Measurements from ENCODE around the gene FRYL. TPM values are rescaled to one million over a fixed set of nuclear protein-coding genes. Genes with fewer than 3 reads are reported as not detected.

FRYL gene
- total and polyA plus RNA-seq, 2 of the 8 experiments (the other 6 are each of a cell fraction or from before 2014, with no cell fraction given), result 8.0 to 36.5 TPM

- Histone ChIP-seq H4K91ac (replicated peaks; ENCODE audit: insufficient read length, low read length) (no peak overlapping the region), H3K4me2 (ENCODE audit: insufficient read depth in 1 of 2, low read depth in 2 of 2, low read length in 2 of 2) (no peak overlapping the region), H2BK15ac (ENCODE audit: low read length) (no peak overlapping the region), H4K5ac (ENCODE audit: insufficient read length, low read depth, low read length) (no peak overlapping the region), H3K4me1 (replicated peaks in 1 of 4; ENCODE audit: control insufficient read depth in 3 of 4, insufficient read depth in 4 of 4, low read length in 3 of 4) (no peaks in the 10 kb centered on the region), H3K9me3 (ENCODE audit: insufficient read depth in 2 of 2, low read depth in 1 of 2, low read length in 1 of 2) (no peaks in the 10 kb centered on the region), H3K23ac (ENCODE audit: insufficient read length) (no peak overlapping the region), H3K18ac (ENCODE audit: extremely low read depth, low read length) (no peak overlapping the region), H3K27ac (ENCODE audit: low read depth, low read length) (no peak overlapping the region), H2BK20ac (ENCODE audit: low read length) (no peak overlapping the region), H2BK120ac (replicated peaks; ENCODE audit: low read depth, low read length) (no peak overlapping the region), H3K14ac (ENCODE audit: insufficient read length) (no peak overlapping the region), H3K4me3 (ENCODE audit: extremely low read depth in 1 of 4, insufficient read depth in 2 of 4, low read depth in 3 of 4, low read length in 4 of 4) (no peak overlapping the region), H2BK12ac (ENCODE audit: low read depth, low read length) (no peak overlapping the region), H3K36me3 (ENCODE audit: control insufficient read depth in 2 of 4, insufficient read depth in 4 of 4, low read length in 3 of 4) (peaks cover 11 to 69% (median 25%) of the 10 kb centered on the region in 4 experiments), H3K27me3 (replicated peaks in 1 of 4; ENCODE audit: control insufficient read depth in 3 of 4, extremely low read depth in 1 of 4, insufficient read depth in 3 of 4, low read length in 3 of 4) (no peaks in the 10 kb centered on the region), H2AFZ (ENCODE audit: low read length) (no peak overlapping the region), H4K20me1 (replicated peaks in 1 of 2; ENCODE audit: control insufficient read depth in 1 of 2, insufficient read depth in 2 of 2, low read length in 2 of 2) (peaks cover 0 to 2% of the 10 kb centered on the region in 2 experiments), H3K79me2 (ENCODE audit: control insufficient read depth in 1 of 2, insufficient read depth in 2 of 2, low read length in 2 of 2) (no peaks in the 10 kb centered on the region), H2BK5ac (ENCODE audit: low read depth, low read length) (no peak overlapping the region), H3K9ac (replicated peaks in 1 of 4; ENCODE audit: extremely low read depth in 1 of 4, low read depth in 3 of 4, low read length in 3 of 4) (no peak overlapping the region), H2AK5ac (ENCODE audit: low read depth, low read length) (no peak overlapping the region), H3K23me2 (ENCODE audit: low read depth, low read length) (no peaks in the 10 kb centered on the region), H3K56ac (replicated peaks; ENCODE audit: insufficient read length, low read depth, low read length) (no peak overlapping the region), H3K79me1 (ENCODE audit: low read depth, low read length) (no peaks in the 10 kb centered on the region; the same call in 1 of the 2 replicates), H3K4ac (replicated peaks; ENCODE audit: insufficient read length, low read depth, low read length) (no peak overlapping the region), H4K8ac (ENCODE audit: extremely low read depth, insufficient read depth, low read length) (no peak overlapping the region)
- 90% methylated on average over 3 of the region's 3 CpGs; no CpG with 5 or more reads in 1 of the 2 experiments for WGBS, 2 experiments (ENCODE audit: extremely low coverage in 1 of 2, insufficient coverage in 1 of 2, insufficient read length in 1 of 2, insufficient replicate concordance in 2 of 2, low coverage in 1 of 2, low lambda C conversion rate in 2 of 2, missing lambda C conversion rate in 1 of 2)
- FAIRE-seq, result no peak
- ChIA-PET POLR2A (ENCODE audit: partially characterized antibody) (no interaction called here), CTCF (ENCODE audit: partially characterized antibody) (interaction anchor here (1.5 kb wide), 1 partner anchor 17 kb away, joined by 3 read pairs; no protein-coding TSS in a partner anchor)
- TF ChIP-seq CTCF (IDR thresholded peaks at IDR 0.05; ENCODE audit: control extremely low read depth in 1 of 3, insufficient read depth in 1 of 3, low read depth in 1 of 3, low read length in 3 of 3) (no peak), CEBPB (IDR thresholded peaks at IDR 0.05; ENCODE audit: low read depth, low read length) (no peak), E2F6 (IDR thresholded peaks at IDR 0.05) (no peak), HDAC2 (IDR thresholded peaks at IDR 0.05; ENCODE audit: borderline replicate concordance in 1 of 2, low read depth in 2 of 2, low read length in 2 of 2) (no peak), BCL11A (IDR thresholded peaks at IDR 0.05; ENCODE audit: low read depth in 2 of 2, low read length in 2 of 2) (no peak), RXRA (IDR thresholded peaks at IDR 0.05; ENCODE audit: insufficient read depth, low read depth, low read length) (no peak), CTBP2 (IDR thresholded peaks at IDR 0.05; ENCODE audit: borderline replicate concordance, insufficient read depth, insufficient read length, low read length) (no peak)
- DNase-seq (ENCODE audit: low read depth in 1 of 2, low spot score in 2 of 2), result no peak
Observed at GRCh38 chr4:48518143-48518542, 261.9 kb downstream of the FRYL start.

All from H1 (cell line).